K562 (cell line): ENCODE measurements around the gene ZNF487. TPM values are rescaled to one million over a fixed set of nuclear protein-coding genes. Genes with fewer than 3 reads are reported as not detected.

Experiments
- ESRRA ChIP-seq: fragments of 450-650 bp; IDR thresholded peaks from 2 replicates; pipeline ENCODE4 v1.6.1; 2014; ENCODE audit warnings: low read depth, mild to moderate bottlenecking, moderate library complexity, borderline replicate concordance
- HDGF ChIP-seq: fragments of 450-650 bp; IDR thresholded peaks from 2 replicates; pipeline ENCODE4 v1.6.1; 2016
- HNRNPUL1 ChIP-seq: fragments of 200-400 bp; formaldehyde crosslinking; IDR thresholded peaks from 2 replicates; pipeline ENCODE4 v1.6.1; 2017; ENCODE audit warnings: low read length
- KLF10 ChIP-seq: fragments of 250-450 bp; sonication (Bioruptor Pico); IDR thresholded peaks from 2 replicates; pipeline ENCODE4 v1.6.1; 2021; ENCODE audit warnings: matching md5 sums
- NCOA1 ChIP-seq: fragments of 450-650 bp; IDR thresholded peaks from 2 replicates; pipeline ENCODE4 v1.6.1; 2016; ENCODE audit warnings: low read depth
- NELFE ChIP-seq: IDR thresholded peaks from 2 replicates; pipeline ENCODE4 v1.6.1; 2011; ENCODE audit warnings: mild to moderate bottlenecking; ENCODE audit not compliant: insufficient read depth, insufficient read length
- NRF1 ChIP-seq, 2 experiments: fragments of 450-650 bp; IDR thresholded peaks in 1 of 2; conservative IDR thresholded peaks in 1 of 2; 2 replicates each; pipeline ENCODE4 v1.6.1; 2014; ENCODE audit warnings: mild to moderate bottlenecking in 2 of 2
- SMAD4 ChIP-seq: fragments of 250-450 bp; sonication (Bioruptor Pico); conservative IDR thresholded peaks from 2 replicates; pipeline ENCODE4 v1.8.0; 2021; ENCODE audit warnings: inconsistent platforms, mild to moderate bottlenecking, moderate library complexity
- SMARCE1 ChIP-seq: fragments of 450-650 bp; IDR thresholded peaks from 2 replicates; pipeline ENCODE4 v1.7.1; 2016; ENCODE audit warnings: mild to moderate bottlenecking
- SNAPC5 ChIP-seq: fragments of 250-450 bp; sonication (Bioruptor Pico); IDR thresholded peaks from 2 replicates; pipeline ENCODE4 v1.8.0; 2021; ENCODE audit warnings: moderate library complexity, mild to moderate bottlenecking, inconsistent platforms
- SREBF1 ChIP-seq: fragments of 150-350 bp; IDR thresholded peaks from 2 replicates; pipeline ENCODE4 v1.6.1; 2014; ENCODE audit warnings: antibody characterized with exemption, low read depth, low read length, borderline replicate concordance
- TBP ChIP-seq: optimal IDR thresholded peaks from 2 replicates; pipeline ENCODE3; 2011; ENCODE audit warnings: low read depth, low read length, improper control_type of control experiment
- THRAP3 ChIP-seq: fragments of 450-650 bp; IDR thresholded peaks from 2 replicates; pipeline ENCODE4 v1.6.1; 2016; ENCODE audit warnings: mild to moderate bottlenecking, inconsistent platforms, borderline replicate concordance
- TSHZ1 ChIP-seq: fragments of 250-450 bp; sonication (Bioruptor Pico); IDR thresholded peaks from 2 replicates; pipeline ENCODE4 v1.4.0; 2020; ENCODE audit warnings: mild to moderate bottlenecking, moderate library complexity
- ZNF133 ChIP-seq: fragments of 250-450 bp; sonication (Bioruptor Pico); IDR thresholded peaks from 2 replicates; pipeline ENCODE4 v1.4.0; 2020; ENCODE audit warnings: mild to moderate bottlenecking
- ZNF384 ChIP-seq: IDR thresholded peaks from 2 replicates; pipeline ENCODE4 v1.6.1; 2012; ENCODE audit warnings: low read depth, low read length, improper control_type of control experiment
- polyA plus RNA-seq, 8 experiments: library from polyadenylated mRNA; depleted of rRNA in 4 of 8; stranded (reverse) in 5 of 8; unstranded in 3 of 8; fragments of >200 nt; fragmentation: Nextera tagmentation in 2 of 8; fragmentation: Illumina TruSeq in 1 of 8; extraction: Ambion mirVana in 2 of 8; extraction: Trizol in 1 of 8; gene quantifications; 2 replicates each; pipeline versions ENCODE4 v1.2.1 to v1.2.3, GENCODE V29; 2011 to 2014; ENCODE audit warnings: inconsistent platforms in 1 of 8, missing spikeins in 1 of 8
- total RNA-seq, 7 experiments: library from RNA; depleted of rRNA in 6 of 7; stranded (reverse); fragments of >200 nt in 6 of 7; fragmentation: Illumina TruSeq in 2 of 7; extraction: Trizol in 2 of 7; gene quantifications; 2 replicates each; pipeline versions ENCODE4 v1.2.1 to v1.2.3, GENCODE V29; 2011 to 2021; ENCODE audit warnings: low replicate concordance in 1 of 7
- TF ChIP-seq, protein P1 (sequence below): fragments of 250-450 bp; sonication (Bioruptor Pico); IDR thresholded peaks from 2 replicates; pipeline ENCODE4 v1.5.1; 2021; ENCODE audit warnings: mild to moderate bottlenecking
- TF ChIP-seq, protein P2 (sequence below): sonication (generic); formaldehyde crosslinking; IDR thresholded peaks from 2 replicates; pipeline ENCODE4 v1.8.0; 2023; ENCODE audit warnings: missing genetic modification reagents, mild to moderate bottlenecking, borderline replicate concordance

The ZNF487 gene
- total and polyA plus RNA-seq, 9 of the 15 experiments (the other 6 are each of a cell fraction or from before 2014, with no cell fraction given), result 1.9 to 6.5 (median 4.2) TPM

- TF ChIP-seq, protein P1, sequence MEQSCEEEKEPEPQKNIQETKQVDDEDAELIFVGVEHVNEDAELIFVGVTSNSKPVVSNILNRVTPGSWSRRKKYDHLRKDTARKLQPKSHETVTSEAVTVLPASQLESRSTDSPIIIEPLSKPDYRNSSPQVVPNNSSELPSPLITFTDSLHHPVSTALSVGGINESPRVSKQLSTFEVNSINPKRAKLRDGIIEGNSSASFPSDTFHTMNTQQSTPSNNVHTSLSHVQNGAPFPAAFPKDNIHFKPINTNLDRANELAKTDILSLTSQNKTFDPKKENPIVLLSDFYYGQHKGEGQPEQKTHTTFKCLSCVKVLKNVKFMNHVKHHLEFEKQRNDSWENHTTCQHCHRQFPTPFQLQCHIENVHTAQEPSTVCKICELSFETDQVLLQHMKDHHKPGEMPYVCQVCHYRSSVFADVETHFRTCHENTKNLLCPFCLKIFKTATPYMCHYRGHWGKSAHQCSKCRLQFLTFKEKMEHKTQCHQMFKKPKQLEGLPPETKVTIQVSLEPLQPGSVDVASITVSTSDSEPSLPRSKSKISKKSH, result no peak
- peak; percentile 89 for TF ChIP-seq SMAD4 (CRISPR knock-in tag)
- no peak for TF ChIP-seq NELFE
- TF ChIP-seq ZNF133 (CRISPR knock-in tag), result no peak
- TF ChIP-seq ESRRA, result no peak; the same call in 1 of the 2 replicates
- 0 out of 2 replicates have a peak, but pooled peaks have one; percentile 28 for TF ChIP-seq SMARCE1
- no peak for TF ChIP-seq SNAPC5 (CRISPR knock-in tag)
- no peak; the same call in 1 of the 2 replicates for TF ChIP-seq HDGF
- TF ChIP-seq HNRNPUL1, result 0 out of 2 replicates have a peak, but pooled peaks have one; percentile 49
- peak; percentile 9; the same call in 1 of the 2 replicates for TF ChIP-seq THRAP3
- TF ChIP-seq NCOA1, result peak; percentile 58
- peak; percentile 51 for TF ChIP-seq ZNF384
- TF ChIP-seq SREBF1, result no peak
- TF ChIP-seq, protein P2, sequence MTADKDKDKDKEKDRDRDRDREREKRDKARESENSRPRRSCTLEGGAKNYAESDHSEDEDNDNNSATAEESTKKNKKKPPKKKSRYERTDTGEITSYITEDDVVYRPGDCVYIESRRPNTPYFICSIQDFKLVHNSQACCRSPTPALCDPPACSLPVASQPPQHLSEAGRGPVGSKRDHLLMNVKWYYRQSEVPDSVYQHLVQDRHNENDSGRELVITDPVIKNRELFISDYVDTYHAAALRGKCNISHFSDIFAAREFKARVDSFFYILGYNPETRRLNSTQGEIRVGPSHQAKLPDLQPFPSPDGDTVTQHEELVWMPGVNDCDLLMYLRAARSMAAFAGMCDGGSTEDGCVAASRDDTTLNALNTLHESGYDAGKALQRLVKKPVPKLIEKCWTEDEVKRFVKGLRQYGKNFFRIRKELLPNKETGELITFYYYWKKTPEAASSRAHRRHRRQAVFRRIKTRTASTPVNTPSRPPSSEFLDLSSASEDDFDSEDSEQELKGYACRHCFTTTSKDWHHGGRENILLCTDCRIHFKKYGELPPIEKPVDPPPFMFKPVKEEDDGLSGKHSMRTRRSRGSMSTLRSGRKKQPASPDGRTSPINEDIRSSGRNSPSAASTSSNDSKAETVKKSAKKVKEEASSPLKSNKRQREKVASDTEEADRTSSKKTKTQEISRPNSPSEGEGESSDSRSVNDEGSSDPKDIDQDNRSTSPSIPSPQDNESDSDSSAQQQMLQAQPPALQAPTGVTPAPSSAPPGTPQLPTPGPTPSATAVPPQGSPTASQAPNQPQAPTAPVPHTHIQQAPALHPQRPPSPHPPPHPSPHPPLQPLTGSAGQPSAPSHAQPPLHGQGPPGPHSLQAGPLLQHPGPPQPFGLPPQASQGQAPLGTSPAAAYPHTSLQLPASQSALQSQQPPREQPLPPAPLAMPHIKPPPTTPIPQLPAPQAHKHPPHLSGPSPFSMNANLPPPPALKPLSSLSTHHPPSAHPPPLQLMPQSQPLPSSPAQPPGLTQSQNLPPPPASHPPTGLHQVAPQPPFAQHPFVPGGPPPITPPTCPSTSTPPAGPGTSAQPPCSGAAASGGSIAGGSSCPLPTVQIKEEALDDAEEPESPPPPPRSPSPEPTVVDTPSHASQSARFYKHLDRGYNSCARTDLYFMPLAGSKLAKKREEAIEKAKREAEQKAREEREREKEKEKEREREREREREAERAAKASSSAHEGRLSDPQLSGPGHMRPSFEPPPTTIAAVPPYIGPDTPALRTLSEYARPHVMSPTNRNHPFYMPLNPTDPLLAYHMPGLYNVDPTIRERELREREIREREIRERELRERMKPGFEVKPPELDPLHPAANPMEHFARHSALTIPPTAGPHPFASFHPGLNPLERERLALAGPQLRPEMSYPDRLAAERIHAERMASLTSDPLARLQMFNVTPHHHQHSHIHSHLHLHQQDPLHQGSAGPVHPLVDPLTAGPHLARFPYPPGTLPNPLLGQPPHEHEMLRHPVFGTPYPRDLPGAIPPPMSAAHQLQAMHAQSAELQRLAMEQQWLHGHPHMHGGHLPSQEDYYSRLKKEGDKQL (CRISPR knock-in tag), result no peak
- no peak for TF ChIP-seq KLF10 (CRISPR knock-in tag)
- peak; percentile 95 for TF ChIP-seq TBP
- TF ChIP-seq NRF1 (conservative IDR thresholded peaks at IDR 0.05 in 1 of 2, IDR thresholded peaks at IDR 0.05 in 1 of 2), result no peak; a peak in 1 of 4 replicates
- no peak for TF ChIP-seq TSHZ1 (CRISPR knock-in tag)
Observed at GRCh38 chr10:43407576-43408330, 29.2 kb upstream of the ZNF487 start (continued).
